ENCODE results near the gene LRP4. TPM values are rescaled to one million over a fixed set of nuclear protein-coding genes. Genes with fewer than 3 reads are reported as not detected.

The LRP4 gene
- total and polyA plus RNA-seq, 2 of the 4 experiments (the other 2 are of a cell fraction) = 4.1 to 5.8 TPM

Other genes with a start within 250 kb of the LRP4 start
- 28.1 and 46.6 TPM in 2 replicates for gene ARHGAP1, start 217.9 kb downstream of the LRP4 start, total RNA-seq (2012; rRNA removed)
- 75.7 and 78.8 TPM in 2 replicates for gene ARHGAP1, start 217.9 kb downstream of the LRP4 start, polyA plus RNA-seq (2012; rRNA removed)
- 9.5 and 10.3 TPM in 2 replicates for gene ZNF408, start 217.5 kb downstream of the LRP4 start, total RNA-seq (2012; rRNA removed)
- gene ZNF408, start 217.5 kb downstream of the LRP4 start, polyA plus RNA-seq (2012; rRNA removed) = 10.4 and 11.1 TPM in 2 replicates
- gene F2, start 199.3 kb downstream of the LRP4 start, total RNA-seq (2012; rRNA removed) = not detected in 2 replicates
- gene F2, start 199.3 kb downstream of the LRP4 start, polyA plus RNA-seq (2012; rRNA removed) = not detected in 2 replicates
- 79.2 and 82.8 TPM in 2 replicates for gene CKAP5, start 72.3 kb downstream of the LRP4 start, total RNA-seq (2012; rRNA removed)
- gene CKAP5, start 72.3 kb downstream of the LRP4 start, polyA plus RNA-seq (2012; rRNA removed) = 53.8 and 59.5 TPM in 2 replicates
- 21.1 and 22.0 TPM in 2 replicates for gene CSTPP1, start 18.2 kb upstream of the LRP4 start, total RNA-seq (2012; rRNA removed)
- gene CSTPP1, start 18.2 kb upstream of the LRP4 start, polyA plus RNA-seq (2012; rRNA removed) = 35.7 and 36.6 TPM in 2 replicates